ENCODE measurements around the gene CRTC3.

GRCh38 chr15:90683371-90683770, 153.6 kb downstream of the CRTC3 start:
- TF ChIP-seq POLR2AphosphoS5 (IDR thresholded peaks at IDR 0.05; ENCODE audit: low read depth, low read length) (no peak), SIN3A (IDR thresholded peaks at IDR 0.05; ENCODE audit: borderline replicate concordance, insufficient read depth, low read length) (no peak)
- TF ChIP-seq, protein P1, sequence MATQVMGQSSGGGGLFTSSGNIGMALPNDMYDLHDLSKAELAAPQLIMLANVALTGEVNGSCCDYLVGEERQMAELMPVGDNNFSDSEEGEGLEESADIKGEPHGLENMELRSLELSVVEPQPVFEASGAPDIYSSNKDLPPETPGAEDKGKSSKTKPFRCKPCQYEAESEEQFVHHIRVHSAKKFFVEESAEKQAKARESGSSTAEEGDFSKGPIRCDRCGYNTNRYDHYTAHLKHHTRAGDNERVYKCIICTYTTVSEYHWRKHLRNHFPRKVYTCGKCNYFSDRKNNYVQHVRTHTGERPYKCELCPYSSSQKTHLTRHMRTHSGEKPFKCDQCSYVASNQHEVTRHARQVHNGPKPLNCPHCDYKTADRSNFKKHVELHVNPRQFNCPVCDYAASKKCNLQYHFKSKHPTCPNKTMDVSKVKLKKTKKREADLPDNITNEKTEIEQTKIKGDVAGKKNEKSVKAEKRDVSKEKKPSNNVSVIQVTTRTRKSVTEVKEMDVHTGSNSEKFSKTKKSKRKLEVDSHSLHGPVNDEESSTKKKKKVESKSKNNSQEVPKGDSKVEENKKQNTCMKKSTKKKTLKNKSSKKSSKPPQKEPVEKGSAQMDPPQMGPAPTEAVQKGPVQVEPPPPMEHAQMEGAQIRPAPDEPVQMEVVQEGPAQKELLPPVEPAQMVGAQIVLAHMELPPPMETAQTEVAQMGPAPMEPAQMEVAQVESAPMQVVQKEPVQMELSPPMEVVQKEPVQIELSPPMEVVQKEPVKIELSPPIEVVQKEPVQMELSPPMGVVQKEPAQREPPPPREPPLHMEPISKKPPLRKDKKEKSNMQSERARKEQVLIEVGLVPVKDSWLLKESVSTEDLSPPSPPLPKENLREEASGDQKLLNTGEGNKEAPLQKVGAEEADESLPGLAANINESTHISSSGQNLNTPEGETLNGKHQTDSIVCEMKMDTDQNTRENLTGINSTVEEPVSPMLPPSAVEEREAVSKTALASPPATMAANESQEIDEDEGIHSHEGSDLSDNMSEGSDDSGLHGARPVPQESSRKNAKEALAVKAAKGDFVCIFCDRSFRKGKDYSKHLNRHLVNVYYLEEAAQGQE (IDR thresholded peaks at IDR 0.05; ENCODE audit: insufficient read depth in 1 of 2, low read depth in 2 of 2, low read length in 2 of 2) = no peak

All from PFSK-1 (cell line).